Endothelial cell of umbilical vein (primary cell): ENCODE measurements around the gene ADAMTS17.

Experiments
- CTCF ChIP-seq, 2 donors: IDR thresholded peaks; 1 replicate in 1 of 2; 2 replicates in 1 of 2; pipeline ENCODE4 v1.5.1; 2011; ENCODE audit warnings: low read length in 2 of 2, mild to moderate bottlenecking in 2 of 2, moderate library complexity in 2 of 2, control low read depth in 1 of 2, inconsistent platforms in 1 of 2, low read depth in 1 of 2; ENCODE audit not compliant: insufficient read depth in 1 of 2; ENCODE audit errors: extremely low read depth in 1 of 2
- EZH2 ChIP-seq: IDR thresholded peaks from 2 replicates; pipeline ENCODE4 v1.6.1; 2012; ENCODE audit warnings: borderline replicate concordance, low read depth, mild to moderate bottlenecking, moderate library complexity, low read length, inconsistent platforms; ENCODE audit not compliant: severe bottlenecking
- MYC ChIP-seq: IDR thresholded peaks from one replicate; pipeline ENCODE4 v1.6.1; 2011; ENCODE audit warnings: mild to moderate bottlenecking, low read depth, low read length
- POLR2A ChIP-seq: IDR thresholded peaks from 2 replicates; pipeline ENCODE4 v1.6.1; 2012; ENCODE audit warnings: low read depth, mild to moderate bottlenecking, control low read depth, low read length
- POLR2AphosphoS5 ChIP-seq: IDR thresholded peaks from 2 replicates; pipeline ENCODE4 v1.6.1; 2012; ENCODE audit warnings: low read depth, mild to moderate bottlenecking, control low read depth, low read length, moderate library complexity; ENCODE audit not compliant: insufficient read depth

- no peak for TF ChIP-seq CTCF (IDR thresholded peaks at IDR 0.05; ENCODE audit: extremely low read depth in 1 of 2, insufficient read depth in 1 of 2, low read depth in 1 of 2, low read length in 2 of 2)
- TF ChIP-seq MYC = no peak
- TF ChIP-seq POLR2AphosphoS5 = no peak
- TF ChIP-seq EZH2 = no peak
- TF ChIP-seq POLR2A = no peak
Measured at GRCh38 chr15:100120111-100120510, 221.7 kb downstream of the ADAMTS17 start.
